ENCODE results near the gene ABCA5.

ABCA5 gene

DNA sequence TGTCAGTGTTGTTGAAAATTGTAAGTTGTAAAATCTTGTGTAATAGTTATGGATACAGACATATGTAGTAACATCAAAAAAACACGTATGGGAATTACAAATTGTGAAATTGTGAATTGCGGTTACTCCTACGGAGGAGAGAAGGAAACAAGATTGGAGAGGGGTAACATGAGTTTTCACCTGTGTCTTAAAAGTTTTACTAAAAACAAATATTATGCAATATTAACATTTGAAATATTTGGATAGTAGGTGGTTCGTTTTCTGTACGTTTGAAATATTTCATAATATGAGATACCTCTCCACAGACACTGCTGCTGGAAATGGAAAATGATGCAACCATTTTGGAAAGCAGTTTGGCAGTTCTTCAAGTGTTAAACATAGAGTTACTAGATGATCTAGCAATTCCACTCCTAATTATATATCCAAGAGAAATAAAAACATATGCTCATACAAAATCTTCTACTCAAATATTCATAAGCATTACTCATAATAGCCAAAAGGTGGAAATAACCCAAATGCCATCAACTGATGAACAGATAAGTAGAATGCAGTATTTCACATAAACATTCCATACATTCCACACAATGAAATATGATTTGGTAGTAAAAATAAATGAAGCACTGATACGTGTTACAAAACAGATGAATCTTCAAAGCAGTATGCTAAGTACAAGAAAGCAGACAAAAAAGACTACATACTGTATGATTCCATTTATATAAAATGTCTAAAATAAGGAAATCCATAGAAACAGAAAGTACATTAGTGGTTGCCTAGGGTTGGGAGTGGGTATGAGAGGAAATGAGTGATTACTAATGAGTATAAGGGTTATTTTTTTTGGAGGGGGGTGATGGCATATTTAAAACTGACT is 57.6 kb downstream of the ABCA5 start:
- peak in 1 of 58 donors; percentile 5 for DNase-seq

DNA sequence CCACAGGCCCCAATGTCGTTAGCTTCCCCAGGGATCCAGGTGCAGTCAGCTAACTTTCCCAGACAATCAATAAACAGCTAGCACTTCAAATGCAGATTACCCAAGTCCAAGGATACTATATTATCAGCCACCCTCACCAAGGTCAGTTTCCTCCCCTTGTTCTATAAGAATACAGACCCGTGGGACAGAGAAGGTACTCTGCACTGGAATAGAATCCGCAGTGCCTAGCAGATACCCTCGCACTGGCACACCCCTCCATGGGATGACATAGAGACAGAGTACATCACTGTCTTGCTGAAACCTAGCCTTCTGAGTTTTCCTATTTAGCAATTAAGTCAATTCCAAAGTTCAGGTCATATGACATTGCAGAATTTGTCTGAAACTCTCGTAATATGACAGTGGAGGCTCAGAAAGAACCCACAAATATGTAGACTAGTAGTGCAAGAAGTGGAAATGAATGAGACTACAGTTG is 58.4 kb downstream of the ABCA5 start:
- no peak for DNase-seq

DNA sequence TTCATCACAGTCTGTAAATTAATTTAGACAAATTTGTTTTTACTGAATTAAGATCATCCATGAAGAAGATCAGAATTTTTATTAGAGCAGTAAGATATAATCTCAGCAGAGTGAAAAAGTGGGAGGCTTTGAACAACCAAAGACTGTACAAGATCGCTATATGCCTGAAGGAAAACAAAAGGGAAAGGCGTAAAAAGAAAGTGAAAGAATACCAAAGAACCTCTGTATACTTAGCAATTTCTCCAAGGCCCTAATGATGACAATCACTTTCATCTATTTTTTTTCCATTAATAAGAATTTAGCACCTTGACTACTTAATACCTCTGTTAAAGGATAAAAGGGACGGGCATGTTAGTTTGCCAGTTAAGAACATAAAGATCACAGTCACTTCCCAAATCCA is 59.7 kb downstream of the ABCA5 start:
- DNase-seq: no peak

DNA sequence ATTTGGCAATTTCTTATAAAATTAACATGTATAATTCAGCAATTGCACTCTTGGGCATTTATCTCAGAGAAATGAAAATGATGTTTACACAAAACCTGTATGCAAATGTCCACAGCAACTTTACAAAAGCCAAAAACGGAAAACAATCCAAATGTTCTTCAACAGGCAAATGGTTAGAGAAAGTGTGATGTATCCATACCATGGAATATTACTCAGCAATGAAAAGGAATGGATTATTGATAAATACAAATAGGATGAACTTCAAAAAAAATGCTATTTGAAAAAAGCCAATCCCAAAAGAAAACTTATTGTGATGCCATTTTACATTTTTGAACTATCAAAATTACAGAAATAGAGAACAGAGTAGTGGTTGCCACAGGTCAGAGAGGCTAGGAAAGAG is 61.1 kb downstream of the ABCA5 start:
- no peak for DNase-seq

DNA sequence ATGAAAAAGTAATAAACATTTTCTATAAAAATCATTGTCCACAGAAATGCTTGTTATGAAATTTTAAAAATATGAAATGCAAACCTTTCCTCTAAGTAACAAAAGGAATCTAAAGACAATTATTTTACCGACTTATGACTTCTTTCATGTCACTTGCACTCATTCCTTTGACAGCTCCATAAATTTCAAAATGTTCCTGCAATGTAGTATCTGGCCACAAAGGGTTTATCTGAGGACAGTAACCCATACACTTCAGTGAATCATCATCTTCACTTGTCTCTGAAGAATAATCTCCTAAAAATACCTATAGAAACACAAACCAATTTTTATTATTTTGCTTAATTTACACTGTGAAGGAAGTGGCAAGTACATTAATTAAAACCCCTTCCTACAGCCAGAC is 72.7 kb downstream of the ABCA5 start:
- DNase-seq: no peak

DNA sequence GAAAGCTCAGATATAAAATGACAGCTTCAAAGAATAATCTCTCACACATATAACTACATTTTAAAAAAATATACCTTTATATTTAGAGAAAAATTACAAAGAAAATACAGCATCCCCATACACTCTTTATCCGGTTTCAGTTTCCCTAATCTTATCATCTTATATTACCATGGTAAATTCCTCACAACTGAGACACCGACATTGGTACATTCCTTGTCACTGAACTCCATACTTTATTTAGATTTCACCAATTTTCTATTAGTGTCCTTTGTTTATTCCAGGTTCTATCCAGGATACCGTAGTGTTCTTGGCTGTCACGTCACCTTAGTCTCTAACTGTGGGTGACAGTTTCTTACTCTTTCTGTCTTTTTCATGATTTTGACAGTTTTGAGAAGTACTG is 76.3 kb downstream of the ABCA5 start:
- no peak for DNase-seq

DNA sequence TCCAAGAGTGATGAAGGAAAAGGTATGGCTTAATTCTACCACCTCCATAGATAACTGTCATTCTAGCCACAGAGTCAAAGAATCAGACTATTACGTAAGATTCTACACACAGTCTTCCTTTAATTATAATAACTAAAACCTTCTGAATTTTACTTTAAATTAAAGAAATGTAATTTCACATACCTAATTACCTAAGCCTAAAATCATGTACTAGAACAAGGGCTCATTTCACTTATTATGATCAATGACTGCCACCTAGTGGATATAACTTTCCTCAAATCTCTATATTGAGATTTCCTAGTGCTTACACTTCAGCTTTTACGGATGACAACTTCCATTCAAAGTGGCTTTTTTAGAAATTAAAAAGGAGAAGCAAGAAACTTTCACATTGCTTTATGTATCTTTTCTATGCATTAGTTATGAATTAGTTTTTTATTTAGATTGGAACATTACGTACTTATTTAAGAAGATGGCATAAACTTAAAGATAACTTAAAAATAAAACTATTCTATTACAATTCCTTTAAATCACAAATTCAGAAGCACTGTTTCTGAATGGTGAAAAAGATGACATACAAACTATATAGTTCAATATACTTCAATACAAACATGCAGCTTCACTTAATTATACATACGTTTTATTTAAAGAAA is 80.1 kb downstream of the ABCA5 start:
- peak in 1 of 58 donors; percentile 21 for DNase-seq

DNA sequence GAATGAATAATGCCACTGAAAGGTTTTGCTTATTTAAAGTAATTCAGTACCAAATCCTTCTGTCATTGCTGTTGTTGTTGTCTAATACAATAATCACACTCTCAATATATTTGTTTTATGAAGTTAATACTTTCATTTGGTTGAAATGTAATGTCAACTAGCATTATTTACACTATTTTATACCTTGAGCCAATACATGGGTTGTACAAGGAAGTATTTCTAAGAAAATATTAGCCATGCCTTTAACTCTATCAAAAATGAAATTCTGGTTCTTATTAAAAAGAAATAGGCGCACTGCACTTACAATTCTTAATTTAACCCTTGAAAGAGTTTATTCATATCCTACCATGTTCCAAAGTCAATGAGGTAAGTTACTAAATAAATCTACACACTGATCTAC is 80.7 kb downstream of the ABCA5 start:
- no peak for DNase-seq

DNA sequence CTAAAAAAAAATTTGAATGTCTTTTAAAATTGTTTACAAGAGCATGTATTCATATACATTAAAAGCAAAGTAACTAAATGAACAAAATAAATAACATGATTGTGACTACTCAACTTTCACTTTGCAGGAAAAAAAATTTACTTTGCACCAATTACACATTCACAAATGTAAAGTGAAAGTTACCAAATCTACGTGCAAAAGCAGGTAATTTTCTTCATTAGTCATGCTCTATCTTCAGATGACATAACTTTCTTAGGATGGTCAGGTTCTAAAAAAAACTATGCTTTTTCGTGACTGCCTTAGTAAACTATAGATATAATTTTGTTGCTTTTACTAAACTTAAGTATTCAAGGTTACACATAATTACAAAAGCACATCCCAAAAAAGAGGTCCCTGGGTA is 81.3 kb downstream of the ABCA5 start:
- no peak for DNase-seq

DNA sequence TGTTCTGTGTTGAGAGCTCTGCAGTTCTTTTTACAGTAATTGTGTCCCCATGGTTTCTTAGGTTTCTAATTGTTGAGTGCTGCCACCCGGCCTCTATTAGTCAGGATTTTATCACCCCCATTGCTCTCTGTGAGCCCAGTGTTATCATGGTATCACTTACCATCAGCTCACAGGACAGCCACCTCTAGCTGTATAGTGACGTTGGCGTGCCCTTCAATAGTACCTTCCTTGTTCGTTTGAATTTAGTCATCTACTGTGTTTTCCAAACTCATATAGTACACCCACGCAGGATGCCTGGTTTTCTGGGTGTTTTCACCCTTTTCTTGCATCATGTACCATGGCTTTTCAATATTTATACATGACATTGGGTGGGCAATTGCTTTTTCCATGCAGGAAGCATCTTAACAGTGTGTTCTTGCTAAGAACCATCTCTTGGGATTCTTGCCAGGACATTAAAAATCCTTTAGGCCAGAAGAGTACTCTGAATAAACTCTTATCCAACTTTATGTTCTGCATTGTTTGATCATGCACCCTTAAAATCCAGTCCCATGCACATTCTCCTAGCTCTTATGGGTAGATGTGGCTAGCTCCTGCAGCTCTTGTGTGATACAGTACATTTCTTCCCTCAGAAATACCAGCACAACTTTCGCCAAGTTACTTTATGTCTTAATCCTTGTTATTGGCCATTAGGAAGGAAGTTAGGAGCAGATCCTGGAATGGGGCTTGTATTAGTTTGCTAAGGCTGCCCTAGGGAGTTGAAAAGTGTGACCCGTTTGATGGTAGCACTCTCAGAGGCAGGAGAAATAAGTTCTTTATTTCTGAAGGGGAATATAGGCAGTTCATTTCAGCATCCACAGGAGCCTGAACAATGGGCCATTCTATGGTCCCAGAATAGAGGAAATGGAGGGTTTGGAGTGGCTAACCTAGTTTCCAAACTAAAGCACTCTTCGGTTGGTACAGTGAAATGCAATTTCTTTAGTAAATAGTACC is 87.0 kb downstream of the ABCA5 start:
- DNase-seq: peak in 1 of 58 donors; percentile 2

DNA sequence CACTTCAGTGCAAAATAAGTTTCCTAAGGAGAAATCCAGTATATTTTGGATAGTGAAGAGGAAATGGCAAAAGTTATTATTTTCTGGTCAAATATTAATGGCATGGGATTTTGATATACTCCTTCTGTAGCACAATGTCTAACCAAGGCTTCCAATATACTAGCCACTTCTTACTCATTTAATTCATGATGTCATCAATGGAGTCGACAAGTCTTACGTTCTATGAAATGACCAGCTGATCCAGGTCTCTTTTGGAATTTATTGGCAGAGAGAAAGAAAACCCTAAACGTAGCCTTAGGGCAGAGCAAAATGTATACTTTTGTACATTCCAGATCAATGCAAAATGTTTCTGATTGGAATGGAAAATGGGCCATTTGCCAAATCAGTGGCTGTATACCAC is 90.0 kb downstream of the ABCA5 start:
- no peak for DNase-seq

DNA sequence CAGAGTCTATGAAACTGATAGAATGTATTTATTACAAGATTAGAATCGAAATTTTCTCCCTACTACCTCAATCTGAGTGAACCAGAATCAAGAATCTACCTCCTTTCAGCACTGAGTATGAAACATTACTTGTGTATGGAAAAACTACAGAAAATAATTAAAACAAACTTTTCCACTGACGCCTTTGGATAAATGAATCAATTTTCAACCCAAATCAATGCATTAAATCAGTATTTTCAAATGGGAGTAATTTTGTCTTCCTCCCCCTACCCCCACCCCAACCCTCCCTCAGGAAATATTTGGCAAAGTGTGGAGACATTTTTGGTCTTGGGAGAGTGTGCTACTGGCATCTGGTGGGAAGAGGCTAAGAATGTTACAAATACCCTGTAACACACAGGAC is 90.5 kb downstream of the ABCA5 start:
- no peak for DNase-seq

DNA sequence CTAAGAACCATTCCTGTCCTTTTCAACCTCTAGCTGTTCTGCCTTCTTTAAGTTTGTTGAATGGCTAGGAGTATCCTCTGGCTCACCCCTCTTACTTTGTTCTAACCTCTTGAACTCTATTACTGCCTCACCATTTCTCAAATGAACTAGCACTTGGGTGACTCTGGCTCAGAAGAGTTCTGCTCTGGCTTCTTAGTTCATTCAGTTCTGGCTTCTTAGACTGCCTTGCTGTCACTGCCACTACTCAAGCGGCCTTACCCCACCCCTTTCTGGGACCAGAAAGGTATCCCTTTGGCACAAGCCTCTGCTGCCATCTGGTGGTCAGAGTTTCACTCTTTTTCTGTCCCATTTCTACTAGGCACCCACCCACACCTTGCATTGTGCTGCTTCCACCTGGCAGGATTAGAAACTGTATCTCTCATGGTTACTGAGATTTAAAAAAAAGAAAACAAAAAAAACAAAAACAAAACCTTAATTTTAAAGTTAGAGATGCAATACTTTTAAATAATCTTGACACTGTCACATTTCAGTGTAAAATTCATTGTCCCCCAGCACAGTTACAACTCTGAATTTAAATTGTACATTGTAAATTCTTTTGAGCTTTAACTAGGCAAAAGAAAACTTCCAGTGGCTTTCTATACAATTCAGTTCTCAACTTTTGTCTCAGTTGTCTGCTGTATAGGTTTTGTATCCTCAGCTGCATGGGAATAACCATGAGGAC is 91.4 kb downstream of the ABCA5 start:
- peak in 50 of 58 donors; percentile 4 to 83 (median 48) for DNase-seq

DNA sequence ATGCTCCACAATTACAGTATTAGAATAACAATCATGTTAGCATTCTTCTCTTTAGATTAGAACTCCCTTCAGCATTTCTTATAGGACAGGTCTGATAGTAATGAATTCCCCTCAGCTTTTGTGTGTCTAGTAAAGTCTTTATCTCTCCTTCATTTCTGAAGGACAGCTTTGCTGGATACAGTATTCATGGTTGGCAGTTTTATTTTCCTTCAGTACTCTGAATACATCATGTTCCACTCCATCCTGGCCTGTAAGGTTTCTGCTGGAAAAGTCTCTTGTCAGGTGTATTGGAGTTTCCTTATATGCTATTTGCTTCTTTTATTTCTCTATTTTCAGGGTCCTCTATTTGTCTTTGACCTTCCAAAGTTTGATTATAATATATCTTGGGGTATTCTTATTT is 94.3 kb downstream of the ABCA5 start:
- no peak for DNase-seq

DNA sequence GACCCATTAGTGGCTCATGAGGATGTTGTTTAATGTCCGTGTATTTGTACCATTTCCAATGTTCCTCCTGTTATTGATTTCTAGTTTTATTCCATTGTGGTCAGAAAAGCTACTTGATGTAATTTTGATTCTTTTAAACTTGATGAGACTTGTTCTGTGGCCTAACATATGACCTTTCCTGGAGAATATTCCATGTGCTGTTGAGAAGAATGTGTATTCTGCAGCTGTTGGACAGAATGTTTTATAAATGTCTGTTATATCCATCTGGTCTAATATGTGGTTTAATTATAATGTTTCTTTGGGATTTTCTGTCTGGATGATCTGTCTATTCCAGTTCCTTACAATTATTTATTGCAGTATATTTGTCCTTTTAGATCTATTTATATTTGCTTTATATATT is 95.4 kb downstream of the ABCA5 start:
- DNase-seq: no peak

DNA sequence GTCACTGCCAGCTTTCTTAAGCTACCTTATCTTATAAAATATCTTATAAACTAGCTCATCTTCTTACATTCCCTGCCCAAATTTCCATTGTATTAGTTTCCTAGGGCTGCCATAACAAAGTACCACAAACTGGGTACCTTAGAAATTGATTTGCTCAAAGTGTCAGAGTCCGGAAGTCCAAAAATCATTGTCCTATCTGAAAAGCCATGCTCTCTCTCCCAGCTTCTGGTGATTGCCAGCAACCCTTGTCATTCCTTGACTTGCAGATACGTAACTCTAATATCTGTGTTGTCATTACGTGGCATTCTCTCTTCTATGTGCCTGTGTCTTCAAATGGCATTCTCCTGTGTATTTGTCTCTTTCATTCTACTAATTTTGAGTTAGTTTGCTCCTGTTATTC is 96.0 kb downstream of the ABCA5 start:
- DNase-seq: no peak

DNA sequence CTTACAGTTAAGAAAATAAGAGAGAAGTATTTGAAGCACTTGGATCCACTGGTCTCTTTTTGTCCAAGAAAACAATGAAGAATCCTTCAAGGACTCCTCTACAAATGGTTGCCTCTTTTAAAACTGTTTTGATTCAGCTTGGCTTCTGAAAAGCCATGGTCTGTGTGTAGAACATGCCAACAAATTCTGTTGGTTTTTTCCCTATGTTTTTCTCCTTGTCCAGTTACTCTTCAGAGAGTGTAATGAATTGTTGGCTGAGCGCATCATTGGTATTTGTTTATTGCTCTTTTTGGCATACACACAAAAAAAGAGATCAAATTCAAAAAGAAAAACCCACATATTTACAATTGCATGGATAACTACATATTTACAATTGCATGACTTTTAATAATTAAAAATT is 98.4 kb downstream of the ABCA5 start, which contains the start of gene ABCA10:
Gene ABCA10, minus strand, starts transcription at position 249 of the 400 bp plus-strand sequence. CDS start 3,466 bp downstream, outside the sequence.
- no peak for DNase-seq

DNA sequence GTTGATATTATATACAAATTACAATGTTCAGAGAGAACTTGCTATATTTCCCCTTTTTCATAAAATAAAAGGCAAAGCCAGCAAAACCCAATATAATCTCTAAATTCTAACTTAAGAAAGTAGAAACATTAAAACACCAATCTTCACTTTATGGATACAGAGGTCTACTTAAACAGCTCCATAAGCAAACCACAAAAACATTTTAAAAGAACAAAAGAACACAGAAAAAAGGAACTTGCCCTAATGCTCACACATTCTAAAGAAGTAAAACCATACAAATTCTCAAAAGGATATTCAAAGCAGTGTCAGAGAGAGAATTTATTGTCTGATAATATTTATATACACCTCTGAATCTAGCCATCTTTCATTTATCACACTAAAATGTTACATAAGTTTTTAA is 98.9 kb downstream of the ABCA5 start:
- no peak for DNase-seq

DNA sequence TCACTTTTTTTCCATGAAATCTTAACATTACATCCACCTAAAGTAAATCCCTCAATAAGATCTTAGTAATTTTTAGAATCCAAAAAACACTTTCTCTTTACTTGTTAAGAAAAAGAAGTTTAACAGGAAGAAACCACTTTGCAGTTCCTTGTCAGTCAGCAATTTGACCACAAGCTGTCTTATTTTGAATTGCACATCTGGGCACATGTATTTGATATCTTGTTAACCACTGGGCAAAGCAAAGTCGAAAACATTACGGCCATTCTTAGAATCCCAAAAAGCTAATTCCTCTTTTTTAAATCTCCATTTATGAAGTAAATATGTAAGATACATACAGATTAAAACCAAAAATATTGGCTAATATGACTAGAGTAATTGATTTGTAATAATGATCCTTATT is 99.4 kb downstream of the ABCA5 start:
- no peak for DNase-seq

DNA sequence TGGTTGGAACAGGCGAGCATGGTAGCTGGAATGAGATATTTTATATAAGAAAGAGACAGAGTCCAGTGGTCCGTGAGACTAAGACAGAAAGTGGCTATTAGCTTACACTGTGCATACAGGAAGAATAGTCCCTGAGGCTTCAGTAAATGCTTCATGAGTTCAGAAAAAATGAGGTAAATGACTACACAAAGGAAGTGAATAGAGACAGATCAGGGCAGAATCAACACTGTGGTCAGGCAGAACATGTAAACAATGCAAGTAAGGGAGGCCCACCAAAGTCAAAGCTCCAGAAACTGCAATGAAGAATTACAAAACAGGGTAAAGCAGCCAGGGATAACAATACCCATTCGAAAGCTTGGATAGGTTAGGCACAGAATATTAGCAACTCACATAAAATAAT is 103.1 kb downstream of the ABCA5 start:
- no peak for DNase-seq

Measured in anterior cingulate cortex (tissue), 58 donors.